Pancreas (tissue), 10 donors: ENCODE results near the gene TWNK. TPM values are rescaled to one million over a fixed set of nuclear protein-coding genes. Genes with fewer than 3 reads are reported as not detected.
A peak's percentile ranks its signal among the peaks of the same experiment; 100 is the strongest.

Experiments
- ATAC-seq, 4 donors: fragments of 200-7000 bp; cut with Tn5 transposase; one replicate each; pipeline versions ENCODE4 v1.8.0 to v1.9.1; 2020; ENCODE audit warnings: mild to moderate bottlenecking in 4 of 4, moderate library complexity in 4 of 4
- DNase-seq, 6 donors: peaks; one replicate each; pipeline ENCODE4 v3.0.0-alpha.2; 2020
- FAIRE-seq: peaks from 2 replicates; lab custom pipeline; 2012; peaks lifted over from hg19 to GRCh38; lab: Jason Lieb, UNC
- H3K27ac ChIP-seq, 4 donors: fragments of 200-600 bp; sonication (generic); 1 replicate in 3 of 4; 2 replicates in 1 of 4; pipeline versions ENCODE4 v1.5.0 to v1.8.0; 2020
- H3K27me3 ChIP-seq, 4 donors: fragments of 200-600 bp; one replicate each; pipeline ENCODE4 v1.8.0; 2021
- H3K36me3 ChIP-seq, 3 donors: fragments of 200-600 bp; sonication (generic) in 1 of 3; one replicate each; pipeline versions ENCODE4 v1.5.0 to v1.8.0; 2020 to 2021
- H3K4me1 ChIP-seq, 3 donors: fragments of 200-600 bp; one replicate each; pipeline ENCODE4 v1.8.0; 2021
- H3K4me3 ChIP-seq, 4 donors: fragments of 200-600 bp; sonication (generic) in 2 of 4; one replicate each; pipeline versions ENCODE4 v1.5.0 to v1.8.0; 2020 to 2021
- H3K9me3 ChIP-seq, 4 donors: fragments of 200-600 bp; one replicate each; pipeline ENCODE4 v1.8.0; 2021
- CTCF ChIP-seq, 4 donors: fragments of 200-600 bp; sonication (generic) in 3 of 4; IDR thresholded peaks; one replicate each; pipeline versions ENCODE4 v1.5.0 to v1.8.0; 2021; ENCODE audit warnings: antibody characterized with exemption in 4 of 4
- WGBS, 2 donors: extraction: QIAGEN DNeasy Blood & Tissue Kit; methylation state at CpG; one replicate each; pipeline ENCODE4 v1.1.7; 2013; 5-methylcytosine and 5-hydroxymethylcytosine counted together
- intact Hi-C, 3 donors: fragments of 100-400 bp; cut with DNase I; formaldehyde crosslinking; loops; one replicate each; pipeline versions ENCODE4 v1.11.1 to v1.14.2; 2022
- polyA plus RNA-seq, 2 donors: library from polyadenylated mRNA; stranded (reverse); fragments of 200-250 nt; gene quantifications; one replicate each; pipeline ENCODE4 v1.2.3, GENCODE V29; 2013
- total RNA-seq, 6 donors: library from RNA; stranded (reverse); fragmentation: NEBNext Ultra II Directional in 4 of 6; extraction: Animal tissue kit (Norgen Biotek cat#: 25700) in 4 of 6; gene quantifications; one replicate each; pipeline versions ENCODE4 v1.2.1 to v1.2.4, GENCODE V29; 2021 to 2023
- donor health status: healthy with polysubstance abuse.
- donor health status: DM: no; HTN: no; CAD: no; lungs with moderate emphysema.
- donor health status: DM: no; HTN: no; CAD: no.
- donor health status: control.
- donor health status: control.
- donor health status: Bipolar disorder and iron deficiency.
- donor health status: DM: yes; HTN: yes; CAD: no.
- donor health status: DM: no; HTN: no; CAD: no.
- donor health status: DM: no; HTN: no; CAD: no.
- donor health status: DM: yes; HTN: yes; CAD: no.

TWNK gene
- total and polyA plus RNA-seq, 8 donors, result 1.7 to 5.4 (median 3.3) TPM

- 1% methylated on average over 39 to 69 of the region's 70 CpGs for WGBS, 2 donors
- Histone ChIP-seq H3K36me3 (no peaks in the 10 kb centered on the region), H3K4me1 (peaks cover 13 to 17% (median 16%) of the 10 kb centered on the region in 3 donors), H3K27me3 (no peaks in the 10 kb centered on the region), H3K27ac (peak within 1 kb of the TSS; percentile 49 to 81 (median 60)), H3K9me3 (no peaks in the 10 kb centered on the region), H3K4me3 (peak within 1 kb of the TSS; percentile 57 to 95 (median 64))
- TF ChIP-seq CTCF (IDR thresholded peaks at IDR 0.05), result peak; percentile 38 to 61 (median 52)
- DNase-seq, result peak in 5 of 6 donors; percentile 51 to 82 (median 65)
- intact Hi-C loops, result no loop called here
- peak; percentile 73 to 84 (median 76) for ATAC-seq
- no peak for FAIRE-seq
These were observed 17.9 kb upstream of the TWNK start, which contains the start of gene SEMA4G for GRCh38 chr10:100969187-100970075. TSS of gene SEMA4G (plus strand) at chr10:100969504. CDS start at chr10:100972913, 3,409 bp downstream.

GRCh38 chr10:100970076-100970913 is 17.0 kb upstream of the TWNK start:
- no peak for TF ChIP-seq CTCF (IDR thresholded peaks at IDR 0.05)
- Histone ChIP-seq H3K27ac (peak overlapping the region; percentile 49 to 81 (median 60)), H3K9me3 (no peaks in the 10 kb centered on the region), H3K4me1 (peaks cover 13 to 17% (median 16%) of the 10 kb centered on the region in 3 donors), H3K36me3 (no peaks in the 10 kb centered on the region), H3K4me3 (peak overlapping the region; percentile 57 to 95 (median 64)), H3K27me3 (no peaks in the 10 kb centered on the region)
- DNase-seq, result peak in 5 of 6 donors; percentile 44 to 74 (median 66)
- WGBS, 2 donors, result 13% methylated on average over 13 of the region's 13 CpGs
- no peak for FAIRE-seq
- intact Hi-C loops, result no loop called here
- peak; percentile 44 to 68 (median 58) for ATAC-seq

- 16 to 17% methylated on average over 4 of the region's 4 CpGs for WGBS, 2 donors
- ATAC-seq (peak; percentile 52 to 77 (median 74)), FAIRE-seq (no peak)
These were observed 16.2 kb upstream of the TWNK start for GRCh38 chr10:100970914-100971811.

More at GRCh38 chr10:100970914-100971811, 16.2 kb upstream of the TWNK start:
- DNase-seq, result peak in 4 of 6 donors; percentile 54 to 68 (median 62)
- no peaks in the 10 kb centered on the region for H3K36me3 ChIP-seq
- peaks cover 13 to 17% (median 16%) of the 10 kb centered on the region in 3 donors for H3K4me1 ChIP-seq
- H3K27me3 ChIP-seq, result no peaks in the 10 kb centered on the region
- no peaks in the 10 kb centered on the region for H3K9me3 ChIP-seq
- peak overlapping the region in 2 of 4 donors; percentile 11 to 64 for H3K4me3 ChIP-seq
- intact Hi-C loops, result no loop called here
- no peak for TF ChIP-seq CTCF (IDR thresholded peaks at IDR 0.05)
- H3K27ac ChIP-seq, result peak overlapping the region in 3 of 4 donors; percentile 40 to 81 (median 50)
